Activated naive CD4-positive, alpha-beta T cell treated with anti-CD3 and anti-CD28 coated beads, Interleukin-2, amount 50 U/mL, for 72 hours (primary cell): ENCODE data around the gene CXorf66. TPM values are rescaled to one million over a fixed set of nuclear protein-coding genes. Genes with fewer than 3 reads are reported as not detected.

Experiments
- total RNA-seq, 2 donors: library from RNA; stranded (reverse); gene quantifications; one replicate each; pipeline ENCODE4 v1.2.3, GENCODE V29; 2022

Gene CXorf66
- total RNA-seq, 2 donors from 2014 or later, result not detected

Other genes with a start within 250 kb of the CXorf66 start
- gene ATP11C, start 32.5 kb downstream of the CXorf66 start, total RNA-seq, result 10 to 100 TPM; 19.2 to 20.0 TPM